Activated B cell treated with CpG ODN at 0.5 μM for 24 hours (primary cell): ENCODE measurements around the gene DLX5. TPM values are rescaled to one million over a fixed set of nuclear protein-coding genes. Genes with fewer than 3 reads are reported as not detected.
A peak's percentile ranks its signal among the peaks of the same experiment; 100 is the strongest.

ENCODE experiments used
- ATAC-seq: fragments of 200-7000 bp; cut with Tn5 transposase; one replicate; pipeline ENCODE4 v1.10.0; 2021; ENCODE audit warnings: low read depth, mild to moderate bottlenecking, moderate library complexity
- CTCF ChIA-PET: fragments of 350-600 bp; sonication (Branson Sonifier 250); formaldehyde crosslinking; loops from one replicate; lab custom pipeline; 2021; ENCODE audit warnings: antibody characterized with exemption; lab: Charles Lee
- POLR2A ChIA-PET: fragments of 350-600 bp; sonication (Branson Sonifier 250); formaldehyde crosslinking; loops from one replicate; lab custom pipeline; 2021; ENCODE audit warnings: antibody characterized with exemption; lab: Charles Lee
- DNase-seq: peaks from one replicate; pipeline ENCODE4 v3.0.0; 2022
- H3K27ac Mint-ChIP-seq: one replicate; pipeline ENCODE4 v1.8.0; 2020; ENCODE audit warnings: mixed read lengths
- H3K27me3 Mint-ChIP-seq: one replicate; pipeline ENCODE4 v1.8.0; 2021; ENCODE audit warnings: mixed read lengths
- H3K36me3 Mint-ChIP-seq: one replicate; pipeline ENCODE4 v1.8.0; 2021; ENCODE audit warnings: low read depth, mixed read lengths
- H3K4me1 Mint-ChIP-seq: one replicate; pipeline ENCODE4 v1.8.0; 2021; ENCODE audit warnings: mixed read lengths
- H3K4me3 Mint-ChIP-seq: one replicate; pipeline ENCODE4 v1.8.0; 2020; ENCODE audit warnings: mild to moderate bottlenecking, mixed read lengths
- H3K9me3 Mint-ChIP-seq: one replicate; pipeline ENCODE4 v1.8.0; 2020; ENCODE audit warnings: mixed read lengths
- CTCF ChIP-seq: fragments of 200-600 bp; IDR thresholded peaks from one replicate; pipeline ENCODE4 v1.8.0; 2022; ENCODE audit warnings: antibody characterized with exemption, mild to moderate bottlenecking
- intact Hi-C: fragments of 100-400 bp; cut with micrococcal nuclease; formaldehyde crosslinking; loops from one replicate; pipeline ENCODE4 v1.15.1; 2024
- total RNA-seq: library from RNA; stranded (reverse); gene quantifications from 2 replicates; pipeline ENCODE4 v1.2.3, GENCODE V29; 2022

Gene DLX5
- total RNA-seq, 1 donor from 2014 or later: not detected

- peaks cover 73% of the 10 kb centered on the region for H3K27me3 Mint-ChIP-seq
- H3K4me3 Mint-ChIP-seq: peak overlapping the region; percentile 75
- no peaks in the 10 kb centered on the region for H3K36me3 Mint-ChIP-seq
- POLR2A ChIA-PET: no interaction called here
- intact Hi-C loops: loop anchor here (2.0 kb wide), 2 partner anchors 21 to 611 kb away; partner anchors contain the start of gene DLX6
- H3K4me1 Mint-ChIP-seq: peaks cover 29% of the 10 kb centered on the region
- H3K27ac Mint-ChIP-seq: no peak overlapping the region
- no peaks in the 10 kb centered on the region for H3K9me3 Mint-ChIP-seq
- DNase-seq (no peak), ATAC-seq (no peak)
- TF ChIP-seq CTCF: no peak
- CTCF ChIA-PET: interaction anchor here (1.2 to 3.3 kb wide), 7 partner anchors 10 to 1109 kb away, joined by 3 to 38 read pairs (median 15); no protein-coding TSS in a partner anchor
These were observed 1.5 kb upstream of the DLX5 start for GRCh38 chr7:97025983-97026714.

- H3K4me3 Mint-ChIP-seq: no peak overlapping the region
These were observed 484 bp upstream of the DLX5 start for GRCh38 chr7:97025130-97025499.

GRCh38 chr7:97022491-97023306, 1.9 kb downstream of the DLX5 start:
- ChIA-PET CTCF (no interaction called here), POLR2A (no interaction called here)
- TF ChIP-seq CTCF: no peak
- DNase-seq: no peak
- peaks cover 29% of the 10 kb centered on the region for H3K4me1 Mint-ChIP-seq
- no peaks in the 10 kb centered on the region for H3K9me3 Mint-ChIP-seq
- intact Hi-C loops: no loop called here
- no peak overlapping the region for H3K27ac Mint-ChIP-seq
- no peaks in the 10 kb centered on the region for H3K36me3 Mint-ChIP-seq
- H3K4me3 Mint-ChIP-seq: no peak overlapping the region
- no peak for ATAC-seq
- peaks cover 83% of the 10 kb centered on the region for H3K27me3 Mint-ChIP-seq

More at GRCh38 chr7:97025130-97025499, 484 bp upstream of the DLX5 start:
- ChIA-PET POLR2A (no interaction called here), CTCF (interaction anchor here (3.3 kb wide), 1 partner anchor 1108 kb away, joined by 38 read pairs; no protein-coding TSS in a partner anchor)
- Mint-ChIP-seq H3K27ac (no peak overlapping the region), H3K36me3 (no peaks in the 10 kb centered on the region), H3K4me1 (peaks cover 31% of the 10 kb centered on the region), H3K27me3 (peaks cover 75% of the 10 kb centered on the region), H3K9me3 (no peaks in the 10 kb centered on the region)
- no peak for ATAC-seq
- TF ChIP-seq CTCF: no peak
- no peak for DNase-seq
- intact Hi-C loops: no loop called here

GRCh38 chr7:97021747-97022490, 2.7 kb downstream of the DLX5 start:
- no peak overlapping the region for H3K4me3 Mint-ChIP-seq
- H3K36me3 Mint-ChIP-seq: no peaks in the 10 kb centered on the region
- H3K9me3 Mint-ChIP-seq: no peaks in the 10 kb centered on the region
- no peak for TF ChIP-seq CTCF
- ChIA-PET CTCF (interaction anchor here (1.5 kb wide), 1 partner anchor 946 kb away, joined by 3 read pairs; no protein-coding TSS in a partner anchor), POLR2A (no interaction called here)
- H3K27ac Mint-ChIP-seq: no peak overlapping the region
- ATAC-seq (no peak), DNase-seq (no peak)
- intact Hi-C loops: no loop called here
- peaks cover 21% of the 10 kb centered on the region for H3K4me1 Mint-ChIP-seq
- peaks cover 86% of the 10 kb centered on the region for H3K27me3 Mint-ChIP-seq
